Astrocyte of the spinal cord (primary cell): ENCODE results near the gene XKR7.
"Not testable (repeated sequence)": the region's sequence is repeated elsewhere in the genome, so short reads cannot be mapped to it uniquely, and the experiment has no call there.

ENCODE experiments used
- DNase-seq: peaks from one replicate; pipeline ENCODE4 v3.0.0; 2011; ENCODE audit warnings: low read depth, low spot score
- H3K4me3 ChIP-seq: 2 replicates; pipeline ENCODE4 v1.5.1; 2011; ENCODE audit warnings: low read depth, mild to moderate bottlenecking, low read length, moderate library complexity
- CTCF ChIP-seq: IDR thresholded peaks from 2 replicates; pipeline ENCODE4 v1.5.1; 2012; ENCODE audit warnings: low read depth, mild to moderate bottlenecking, low read length, inconsistent platforms
- in situ Hi-C: cut with HindIII; loops from 2 replicates; pipeline ENCODE4 v1.10.0; 2017; ENCODE audit warnings: low sequenced_read_pairs

XKR7 gene

GRCh38 chr20:31922588-31922987 lies 45.4 kb upstream of the XKR7 start:
- no peak for DNase-seq
- H3K4me3 ChIP-seq, result no peak overlapping the region
- no peak for TF ChIP-seq CTCF
- in situ Hi-C loops, result no loop called here

GRCh38 chr20:31923388-31924331 lies 44.3 kb upstream of the XKR7 start:
- no peak for TF ChIP-seq CTCF
- H3K4me3 ChIP-seq, result no peak overlapping the region
- in situ Hi-C loops, result no loop called here
- DNase-seq, result no peak

- TF ChIP-seq CTCF, result no peak
- no peak overlapping the region for H3K4me3 ChIP-seq
- no peak for DNase-seq
- in situ Hi-C loops, result no loop called here
Measured at GRCh38 chr20:31924561-31924960, 43.4 kb upstream of the XKR7 start.

- no peak overlapping the region for H3K4me3 ChIP-seq
- in situ Hi-C loops, result no loop called here
- DNase-seq, result no peak
- no peak for TF ChIP-seq CTCF
Measured at GRCh38 chr20:31925631-31926030, 42.3 kb upstream of the XKR7 start.

- DNase-seq, result no peak
- in situ Hi-C loops, result no loop called here
- TF ChIP-seq CTCF, result no peak
Measured at GRCh38 chr20:31926493-31926892, 41.5 kb upstream of the XKR7 start.

GRCh38 chr20:31927627-31928159 lies 40.3 kb upstream of the XKR7 start:
- DNase-seq, result no peak
- in situ Hi-C loops, result no loop called here
- no peak overlapping the region for H3K4me3 ChIP-seq
- TF ChIP-seq CTCF, result no peak

More at GRCh38 chr20:31926493-31926892, 41.5 kb upstream of the XKR7 start:
- no peak overlapping the region for H3K4me3 ChIP-seq

GRCh38 chr20:31929631-31930030 lies 38.3 kb upstream of the XKR7 start:
- H3K4me3 ChIP-seq, in situ Hi-C loops, DNase-seq: not testable (repeated sequence)
